NOMO-1 treated with dmso at 0.1 percent for 144 hours (cell line): ENCODE measurements around the gene CDS1.
"Not testable (repeated sequence)": the region's sequence is repeated elsewhere in the genome, so short reads cannot be mapped to it uniquely, and the experiment has no call there.

ENCODE experiments used
- DNase-seq: peaks from one replicate; lab custom pipeline; 2025; ENCODE audit not compliant: unreplicated experiment; lab: John Stamatoyannopoulos, UW

Gene CDS1

GRCh38 chr4:84582988-84583875 lies at the start of gene CDS1:
Gene CDS1 (plus strand): TSS chr4:84583127. CDS start chr4:84583402, 275 bp downstream.
- DNase-seq: no peak

DNA sequence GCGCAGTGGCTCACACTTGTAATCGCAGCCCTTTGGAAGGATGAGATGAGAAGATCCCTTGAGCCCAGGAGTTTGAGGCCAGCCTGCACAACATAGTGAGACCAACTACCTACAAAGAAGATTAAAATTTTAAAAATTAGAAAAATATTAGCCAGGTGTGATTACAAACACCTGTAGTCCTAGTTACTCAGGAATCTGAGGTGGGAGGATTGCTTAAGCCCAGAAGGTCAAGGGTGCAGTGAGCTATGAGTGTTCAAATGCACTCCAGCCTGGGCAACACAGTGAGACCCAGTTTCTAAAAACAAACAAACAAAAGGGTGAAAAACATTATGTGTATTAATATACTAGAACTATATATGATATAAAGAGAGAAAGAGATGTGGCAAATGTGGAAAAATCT lies 47.0 kb upstream of the CDS1 start:
- DNase-seq: no peak

DNA sequence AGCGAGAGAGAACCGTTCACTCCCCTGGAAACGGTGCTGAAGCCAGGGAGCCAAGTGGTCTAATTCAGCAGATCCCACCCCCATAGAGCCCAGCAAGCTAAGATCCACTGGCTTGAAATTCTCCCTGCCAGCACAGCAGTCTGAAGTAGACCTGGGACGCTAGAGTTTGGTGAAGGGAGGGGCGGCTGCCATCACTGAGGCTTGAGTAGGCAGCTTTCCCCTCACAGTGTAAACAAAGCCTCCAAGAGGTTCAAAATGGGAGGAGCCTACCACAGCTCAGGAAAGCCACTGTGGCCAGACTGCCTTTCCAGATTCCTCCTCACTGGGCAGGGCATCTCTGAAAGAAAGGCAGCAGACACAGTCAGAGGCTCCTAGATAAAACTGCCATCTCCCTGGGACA lies 37.8 kb upstream of the CDS1 start:
- no peak for DNase-seq

GRCh38 chr4:84547211-84547610 lies 35.7 kb upstream of the CDS1 start:
- no peak for DNase-seq

DNA sequence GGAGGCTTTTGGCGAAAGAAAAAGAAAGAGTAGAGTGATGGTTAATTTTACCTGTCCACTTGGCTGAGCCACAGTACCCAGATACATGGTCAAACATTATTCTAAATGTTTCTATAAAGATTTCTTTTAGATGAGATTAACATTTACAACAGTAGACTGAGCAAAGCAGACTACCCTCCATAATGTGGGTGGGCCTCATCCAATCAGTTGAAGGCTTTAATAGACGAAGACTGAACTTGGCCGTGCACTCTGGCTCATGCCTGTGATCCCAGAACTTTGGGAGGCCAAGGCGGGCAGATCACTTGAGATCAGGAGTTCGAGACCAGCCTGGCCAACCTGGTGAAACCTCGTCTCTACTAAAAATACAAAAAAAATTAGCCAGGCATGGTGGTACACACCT lies 33.7 kb upstream of the CDS1 start:
- not testable (repeated sequence) for DNase-seq

- no peak for DNase-seq
Measured at GRCh38 chr4:84562156-84562555, 20.8 kb upstream of the CDS1 start.

DNA sequence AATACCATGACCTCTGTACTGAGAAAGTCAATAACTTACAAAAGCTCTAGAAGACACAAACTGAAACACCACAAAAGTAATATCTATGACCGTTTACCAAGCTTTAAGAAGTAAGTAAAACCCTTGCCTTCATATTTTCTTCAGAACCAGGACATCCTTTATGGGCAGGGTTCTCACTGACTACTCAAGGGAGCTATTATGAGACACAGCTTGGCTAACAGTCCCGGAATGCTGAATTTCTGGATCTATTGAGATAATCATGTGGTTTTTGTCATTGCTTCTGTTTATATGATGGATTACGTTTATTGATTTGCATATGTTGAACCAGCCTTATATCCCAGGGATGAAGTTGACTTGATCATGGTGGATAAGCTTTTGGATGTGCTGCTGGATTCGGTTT lies 19.9 kb upstream of the CDS1 start:
- DNase-seq: no peak

GRCh38 chr4:84565951-84566350 lies 17.0 kb upstream of the CDS1 start:
- DNase-seq: no peak

DNA sequence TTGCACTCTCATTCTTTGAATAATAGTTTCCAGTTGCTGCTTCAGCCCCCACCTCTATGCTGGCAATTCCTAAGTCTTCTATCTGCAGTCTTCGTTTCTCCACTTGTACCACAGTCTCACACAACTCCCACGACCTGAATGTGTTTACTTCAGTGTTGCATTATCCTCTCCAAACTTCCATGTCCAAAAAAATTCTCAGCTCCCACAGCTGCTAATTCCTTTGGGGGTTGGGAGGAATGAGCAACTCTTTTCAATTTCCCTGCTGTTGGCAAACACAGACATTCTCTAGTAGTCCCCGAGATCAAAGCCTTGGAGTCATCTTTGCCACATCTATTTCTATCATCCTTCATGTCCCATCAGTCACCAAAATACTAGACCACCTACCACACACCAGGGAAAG lies 14.4 kb upstream of the CDS1 start:
- DNase-seq: no peak

GRCh38 chr4:84569009-84569408 lies 13.9 kb upstream of the CDS1 start:
- DNase-seq: no peak

GRCh38 chr4:84573385-84574068 lies 9.4 kb upstream of the CDS1 start:
- peak; percentile 34 for DNase-seq

- peak; percentile 3 for DNase-seq
Measured at GRCh38 chr4:84574069-84574720, 8.7 kb upstream of the CDS1 start.

- no peak for DNase-seq
Measured at GRCh38 chr4:84578540-84579402, 4.2 kb upstream of the CDS1 start.

DNA sequence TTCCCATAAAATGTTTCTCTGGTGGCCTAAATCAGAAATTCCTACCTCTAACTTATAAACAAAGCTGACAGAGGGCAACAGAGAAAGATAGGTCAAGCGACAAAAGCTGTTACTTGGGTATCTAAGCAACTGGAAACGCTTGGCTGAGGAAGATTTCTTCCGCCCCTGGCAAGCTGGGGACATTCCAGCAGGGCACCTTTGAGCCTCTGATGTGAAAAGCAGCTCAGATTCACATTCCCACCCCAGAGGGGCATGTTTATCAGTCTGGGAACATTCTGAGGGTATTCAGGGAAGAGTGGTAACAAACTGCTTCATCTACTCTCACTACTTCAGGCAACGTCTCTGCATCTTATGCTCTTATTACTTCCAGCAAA lies 3.5 kb upstream of the CDS1 start:
- DNase-seq: no peak

- peak; percentile 36 for DNase-seq
Measured at GRCh38 chr4:84582302-84582987, 482 bp upstream of the CDS1 start.

DNA sequence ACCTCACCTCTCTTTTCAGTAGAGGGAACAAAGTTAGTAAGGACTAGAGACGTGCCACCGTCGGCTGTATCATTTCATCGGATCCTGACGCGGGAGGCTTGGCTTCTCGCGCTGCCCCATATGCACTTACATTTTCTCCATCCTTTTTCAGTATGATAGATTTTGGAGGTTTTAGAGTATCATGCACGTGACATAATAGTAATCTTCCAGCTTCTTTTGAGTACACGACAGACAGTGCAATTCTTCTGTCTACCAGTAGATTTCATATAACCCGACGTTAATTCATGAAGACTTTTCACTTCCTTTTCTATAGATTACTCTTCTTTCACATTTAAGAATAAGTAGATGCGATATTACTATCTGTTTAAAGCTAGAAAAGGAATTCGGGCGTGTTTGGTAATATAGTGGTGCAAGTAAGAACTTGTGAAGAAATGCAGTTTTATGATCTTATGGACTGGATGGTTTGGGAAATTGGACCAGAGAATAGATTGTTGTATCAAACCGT lies 1.0 kb downstream of the CDS1 start:
- DNase-seq: peak; percentile 7

DNA sequence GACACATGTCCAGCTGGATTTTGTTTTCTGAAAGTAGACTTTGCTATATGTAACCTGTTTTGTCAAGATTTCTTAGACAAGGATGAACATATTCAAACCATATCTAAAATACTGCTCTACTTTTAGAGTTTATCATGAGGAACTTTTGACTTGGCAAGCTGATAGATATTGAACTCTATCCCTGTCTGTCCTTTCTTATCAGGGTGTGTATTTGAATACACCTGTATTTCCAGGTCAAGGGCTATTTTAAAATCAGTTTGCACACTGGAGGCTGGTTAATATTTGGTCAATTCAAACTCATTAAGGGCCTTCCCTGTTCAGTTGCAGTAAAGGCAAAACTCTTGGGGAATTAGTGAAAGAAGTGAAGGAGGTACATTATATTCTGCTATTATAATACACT lies 2.3 kb downstream of the CDS1 start:
- no peak for DNase-seq

DNA sequence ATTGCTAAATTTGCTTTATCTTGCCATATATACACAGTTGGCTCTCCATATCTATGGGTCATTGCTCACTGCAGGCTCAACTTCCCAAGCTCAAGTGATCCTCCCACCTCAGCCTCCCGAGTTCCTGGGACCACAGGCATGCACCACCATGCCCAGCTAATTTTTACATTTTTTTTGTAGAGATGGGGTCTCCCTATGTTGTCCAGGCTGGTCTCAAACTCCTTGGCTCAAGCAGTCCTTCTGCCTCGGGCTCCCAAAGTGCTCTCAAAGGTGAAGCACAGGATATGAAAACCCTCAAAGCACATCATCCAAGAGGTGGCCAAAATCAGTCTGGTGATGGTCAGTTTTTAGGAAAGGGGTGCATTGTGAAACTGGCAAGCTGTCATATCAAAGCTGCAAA lies 11.8 kb downstream of the CDS1 start:
- no peak for DNase-seq

GRCh38 chr4:84596826-84597225 lies 13.9 kb downstream of the CDS1 start:
- DNase-seq: peak; percentile 3

DNA sequence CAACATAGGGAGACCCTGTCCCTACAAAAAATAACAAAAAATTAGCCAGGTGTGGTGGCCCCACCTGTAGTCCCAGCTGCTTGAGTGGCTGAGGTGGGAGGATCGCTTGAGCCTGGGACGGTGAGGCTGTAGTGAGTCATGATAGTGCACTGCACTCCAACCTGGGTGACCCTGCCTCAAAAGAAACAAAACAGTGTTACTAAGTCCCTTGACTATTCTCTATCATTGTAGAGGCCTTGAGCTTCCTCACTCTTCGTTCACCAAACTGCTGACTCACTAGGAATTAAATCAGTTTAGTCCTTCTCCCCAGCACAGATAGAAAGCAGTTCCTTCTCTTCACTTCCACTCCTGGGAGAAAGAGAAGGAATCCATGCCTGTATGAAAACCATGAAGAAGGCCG lies 14.5 kb downstream of the CDS1 start:
- DNase-seq: no peak
